ENCODE data around the gene GRAMD2B. TPM values are rescaled to one million over a fixed set of nuclear protein-coding genes. Genes with fewer than 3 reads are reported as not detected.
A peak's percentile ranks its signal among the peaks of the same experiment; 100 is the strongest.

The GRAMD2B gene
- total RNA-seq, 1 experiment from 2014 or later = 33.6 TPM

- no TSS peak for BruUV-seq (replicated peaks)
- Histone ChIP-seq H3K36me3 (ENCODE audit: low read depth, low read length) (peaks cover 52% of the 10 kb centered on the region), H3F3A (ENCODE audit: low read length, unreplicated experiment) (no peaks in the 10 kb centered on the region), H3K9ac (ENCODE audit: low read length) (no peak overlapping the region), H3K4me3 (ENCODE audit: low read length) (no peak overlapping the region), H3K4me1 (ENCODE audit: insufficient read depth, low read length) (peaks cover 13% of the 10 kb centered on the region; the same call in 1 of the 2 replicates), H3K27me3 (ENCODE audit: low read length) (no peaks in the 10 kb centered on the region), H3K9me3 (ENCODE audit: low read length) (no peaks in the 10 kb centered on the region), H4K20me1 (ENCODE audit: low read length) (no peaks in the 10 kb centered on the region), H2AFZ (ENCODE audit: low read length) (no peak overlapping the region), H3K4me2 (ENCODE audit: low read length) (no peak overlapping the region), H3K27ac (ENCODE audit: low read length) (peak overlapping the region; percentile 20; the same call in 1 of the 2 replicates), H3K9me2 (replicated peaks; ENCODE audit: low read length) (no peaks in the 10 kb centered on the region), H3K79me2 (ENCODE audit: low read length) (no peaks in the 10 kb centered on the region)
- intact Hi-C loops (cut with micrococcal nuclease) = loop anchor here (5.0 kb wide), 1 partner anchor 56 kb away; no protein-coding TSS in a partner anchor
- DNase-seq (no peak), ATAC-seq (no peak)
- ChIA-PET CTCF (interaction anchor here (0.7 kb wide), 1 partner anchor 62 kb away, joined by 3 read pairs; no protein-coding TSS in a partner anchor), POLR2A (ENCODE audit: unreplicated experiment) (no interaction called here)
- TF ChIP-seq EZH2phosphoT487 (IDR thresholded peaks at IDR 0.05; ENCODE audit: borderline replicate concordance, low read length) (no peak), EZH2 (IDR thresholded peaks at IDR 0.05; ENCODE audit: low read length, unreplicated experiment) (no peak), CTCF (conservative IDR thresholded peaks at IDR 0.05; ENCODE audit: low read depth, low read length) (no peak)
Measured at GRCh38 chr5:126481243-126481642, 58.0 kb downstream of the GRAMD2B start.

- peaks cover 13% of the 10 kb centered on the region; the same call in 1 of the 2 replicates for H3K4me1 ChIP-seq (ENCODE audit: insufficient read depth, low read length)
- CTCF ChIA-PET = no interaction called here
Measured at GRCh38 chr5:126482591-126482990, 59.4 kb downstream of the GRAMD2B start.

More at GRCh38 chr5:126482591-126482990, 59.4 kb downstream of the GRAMD2B start:
- H3K79me2 ChIP-seq (ENCODE audit: low read length) = no peaks in the 10 kb centered on the region
- H2AFZ ChIP-seq (ENCODE audit: low read length) = no peak overlapping the region
- no TSS peak for BruUV-seq (replicated peaks)
- H3F3A ChIP-seq (ENCODE audit: low read length, unreplicated experiment) = no peaks in the 10 kb centered on the region
- no peak overlapping the region for H3K4me3 ChIP-seq (ENCODE audit: low read length)
- POLR2A ChIA-PET (ENCODE audit: unreplicated experiment) = interaction anchor here (0.7 kb wide), 1 partner anchor 1746 kb away, joined by 6 read pairs; no protein-coding TSS in a partner anchor
- no peak overlapping the region for H3K9ac ChIP-seq (ENCODE audit: low read length)
- no peak for DNase-seq
- no peaks in the 10 kb centered on the region for H3K9me2 ChIP-seq (replicated peaks; ENCODE audit: low read length)
- H3K27me3 ChIP-seq (ENCODE audit: low read length) = no peaks in the 10 kb centered on the region
- ATAC-seq = no peak
- no peak overlapping the region for H3K4me2 ChIP-seq (ENCODE audit: low read length)
- H3K9me3 ChIP-seq (ENCODE audit: low read length) = no peaks in the 10 kb centered on the region
- H4K20me1 ChIP-seq (ENCODE audit: low read length) = no peaks in the 10 kb centered on the region
- TF ChIP-seq CTCF (conservative IDR thresholded peaks at IDR 0.05; ENCODE audit: low read depth, low read length) (no peak), EZH2phosphoT487 (IDR thresholded peaks at IDR 0.05; ENCODE audit: borderline replicate concordance, low read length) (no peak), EZH2 (IDR thresholded peaks at IDR 0.05; ENCODE audit: low read length, unreplicated experiment) (no peak)
- H3K27ac ChIP-seq (ENCODE audit: low read length) = peak overlapping the region; percentile 6; the same call in 1 of the 2 replicates
- H3K36me3 ChIP-seq (ENCODE audit: low read depth, low read length) = peaks cover 56% of the 10 kb centered on the region
- intact Hi-C loops (cut with micrococcal nuclease) = loop anchor here (5.0 kb wide), 1 partner anchor 55 kb away; no protein-coding TSS in a partner anchor
